Neural cell (in vitro differentiated cells): Measurements from ENCODE around the gene INPP5A. TPM values are rescaled to one million over a fixed set of nuclear protein-coding genes. Genes with fewer than 3 reads are reported as not detected.

Source experiments
- H2AFZ ChIP-seq: fragments of 200-600, 300-800 bp; sonication (generic), shearing (Covaris generic); 2 replicates; pipeline ENCODE4 v1.6.0; 2014; ENCODE audit warnings: low read depth, mild to moderate bottlenecking, antibody characterized with exemption, low read length, moderate library complexity
- H3F3A ChIP-seq: fragments of 200-600 bp; shearing (Covaris generic); 2 replicates; pipeline ENCODE4 v1.6.1; 2016; ENCODE audit warnings: mild to moderate bottlenecking, moderate library complexity, mixed read lengths, antibody characterized with exemption, low read length; ENCODE audit not compliant: insufficient read depth, poor library complexity, severe bottlenecking
- H3K27ac ChIP-seq: fragments of 200-600, 300-800 bp; sonication (generic), shearing (Covaris generic); 2 replicates; pipeline ENCODE4 v1.5.1; 2014; ENCODE audit warnings: mild to moderate bottlenecking, low read length, moderate library complexity
- H3K27me3 ChIP-seq: fragments of 300-800, 200-600 bp; sonication (generic), shearing (Covaris generic); 2 replicates; pipeline ENCODE4 v1.6.0; 2014; ENCODE audit warnings: mild to moderate bottlenecking, low read depth, low read length, moderate library complexity; ENCODE audit not compliant: insufficient read depth
- H3K36me3 ChIP-seq: fragments of 300-800, 200-600 bp; sonication (generic), shearing (Covaris generic); 2 replicates; pipeline ENCODE4 v1.5.1; 2014; ENCODE audit warnings: mild to moderate bottlenecking, antibody characterized with exemption, low read length, moderate library complexity; ENCODE audit not compliant: insufficient read depth
- H3K4me2 ChIP-seq: fragments of 300-800, 200-600 bp; sonication (generic), shearing (Covaris generic); 2 replicates; pipeline ENCODE4 v1.6.0; 2014; ENCODE audit warnings: mild to moderate bottlenecking, low read length
- H3K4me3 ChIP-seq: fragments of 300-800, 200-600 bp; sonication (generic), shearing (Covaris generic); 2 replicates; pipeline ENCODE4 v1.5.1; 2014; ENCODE audit warnings: mild to moderate bottlenecking, low read length, moderate library complexity
- H3K79me2 ChIP-seq: fragments of 200-600 bp; shearing (Covaris generic); replicated peaks from 2 replicates; pipeline ENCODE4 v1.6.0; 2014; ENCODE audit warnings: mild to moderate bottlenecking, low read length, moderate library complexity; ENCODE audit not compliant: insufficient read depth
- H3K9ac ChIP-seq: fragments of 300-800, 200-600 bp; sonication (generic), shearing (Covaris generic); 2 replicates; pipeline ENCODE4 v1.6.1; 2016; ENCODE audit warnings: mild to moderate bottlenecking, low read length, mixed read lengths
- H3K9me2 ChIP-seq: fragments of 200-600 bp; shearing (Covaris generic); 2 replicates; pipeline ENCODE4 v1.6.1; 2016; ENCODE audit warnings: mild to moderate bottlenecking, low read length, mixed read lengths; ENCODE audit not compliant: insufficient read depth
- H3K9me3 ChIP-seq: fragments of 200-600, 300-800 bp; sonication (generic), shearing (Covaris generic); 2 replicates; pipeline ENCODE4 v1.6.1; 2016; ENCODE audit warnings: mild to moderate bottlenecking, mixed run types, low read length, moderate library complexity, mixed read lengths
- H4K20me1 ChIP-seq: fragments of 200-600 bp; shearing (Covaris generic); 2 replicates; pipeline ENCODE4 v1.6.1; 2016; ENCODE audit warnings: mild to moderate bottlenecking, mixed run types; ENCODE audit not compliant: insufficient read depth
- EP300 ChIP-seq: fragments of 450-650 bp; conservative IDR thresholded peaks from 2 replicates; pipeline ENCODE4 v1.6.1; 2014; ENCODE audit warnings: antibody characterized with exemption, mild to moderate bottlenecking, moderate library complexity; ENCODE audit not compliant: poor library complexity, severe bottlenecking
- EZH2 ChIP-seq: fragments of 200-600, 300-800 bp; shearing (Covaris generic), sonication (generic); IDR thresholded peaks from 2 replicates; pipeline ENCODE4 v1.6.1; 2014; ENCODE audit warnings: antibody characterized with exemption, low read length, borderline replicate concordance, mild to moderate bottlenecking; ENCODE audit not compliant: insufficient read depth, poor library complexity, severe bottlenecking
- MXI1 ChIP-seq: fragments of 450-650 bp; conservative IDR thresholded peaks from 2 replicates; pipeline ENCODE4 v1.6.1; 2014; ENCODE audit warnings: antibody characterized with exemption, mild to moderate bottlenecking; ENCODE audit not compliant: poor library complexity, severe bottlenecking
- POLR2AphosphoS5 ChIP-seq: IDR thresholded peaks from 2 replicates; pipeline ENCODE4 v1.6.1; 2012
- RAD21 ChIP-seq: fragments of 450-650 bp; conservative IDR thresholded peaks from 2 replicates; pipeline ENCODE4 v1.6.1; 2014; ENCODE audit warnings: antibody characterized with exemption, mild to moderate bottlenecking, moderate library complexity
- SMC3 ChIP-seq: fragments of 450-650 bp; conservative IDR thresholded peaks from 2 replicates; pipeline ENCODE4 v1.6.1; 2014; ENCODE audit warnings: antibody characterized with exemption, mild to moderate bottlenecking, moderate library complexity; ENCODE audit not compliant: poor library complexity
- TAF1 ChIP-seq: IDR thresholded peaks from 2 replicates; pipeline ENCODE4 v1.6.1; 2012; ENCODE audit warnings: low read depth
- polyA plus RNA-seq: library from polyadenylated mRNA; depleted of rRNA; stranded (reverse); fragments of >200 nt; gene quantifications from 2 replicates; pipeline ENCODE4 v1.2.3, GENCODE V29; 2014
- TF ChIP-seq, protein P1 (sequence below): IDR thresholded peaks from 2 replicates; pipeline ENCODE4 v1.6.1; 2012; ENCODE audit warnings: borderline replicate concordance
- TF ChIP-seq, protein P2 (sequence below): fragments of 450-650 bp; IDR thresholded peaks from 2 replicates; pipeline ENCODE4 v1.5.1; 2014; ENCODE audit warnings: antibody characterized with exemption, mild to moderate bottlenecking, moderate library complexity; ENCODE audit not compliant: poor library complexity, severe bottlenecking

Gene INPP5A
- polyA plus RNA-seq, 1 donor from 2014 or later = 48.8 TPM

DNA sequence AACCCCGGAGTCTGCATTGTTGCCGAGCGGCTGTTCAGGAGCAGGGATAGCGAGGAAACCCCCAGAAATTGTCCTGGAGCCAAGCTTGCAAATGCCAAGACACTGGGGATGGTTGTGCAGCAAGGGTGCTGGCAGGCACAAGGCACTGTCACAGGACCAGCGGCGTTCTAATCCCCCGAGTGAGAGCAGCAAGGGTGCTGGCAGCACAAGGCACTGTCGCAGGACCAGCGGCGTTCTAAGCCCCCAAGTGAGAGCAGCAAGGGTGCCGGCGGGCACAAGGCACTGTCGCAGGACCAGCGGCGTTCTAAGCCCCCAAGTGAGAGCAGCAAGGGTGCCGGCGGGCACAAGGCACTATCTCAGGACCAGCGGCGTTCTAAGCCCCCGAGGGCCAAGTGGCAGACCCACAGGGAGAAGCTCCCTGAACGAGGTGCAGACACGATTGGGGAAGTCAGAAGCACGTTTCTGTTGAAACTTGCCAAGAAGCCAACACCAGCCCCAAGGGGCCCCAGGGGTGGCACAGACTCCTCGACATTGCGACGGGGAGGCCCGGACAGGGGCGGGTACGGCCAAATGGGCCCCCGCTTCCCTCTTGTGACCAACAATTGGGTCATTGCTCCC lies 40.4 kb upstream of the INPP5A start:
- Histone ChIP-seq H4K20me1 (no peaks in the 10 kb centered on the region), H3K79me2 (no peaks in the 10 kb centered on the region), H3K9ac (no peak overlapping the region), H3K27ac (no peak overlapping the region), H3K4me3 (no peak overlapping the region), H3K36me3 (no peaks in the 10 kb centered on the region), H3F3A (no peaks in the 10 kb centered on the region), H3K27me3 (no peaks in the 10 kb centered on the region), H3K4me2 (no peak overlapping the region), H2AFZ (no peak overlapping the region), H3K9me2 (no peaks in the 10 kb centered on the region), H3K9me3 (no peaks in the 10 kb centered on the region)
- no peak for TF ChIP-seq MXI1
- TF ChIP-seq RAD21 = no peak
- TF ChIP-seq, protein P1, sequence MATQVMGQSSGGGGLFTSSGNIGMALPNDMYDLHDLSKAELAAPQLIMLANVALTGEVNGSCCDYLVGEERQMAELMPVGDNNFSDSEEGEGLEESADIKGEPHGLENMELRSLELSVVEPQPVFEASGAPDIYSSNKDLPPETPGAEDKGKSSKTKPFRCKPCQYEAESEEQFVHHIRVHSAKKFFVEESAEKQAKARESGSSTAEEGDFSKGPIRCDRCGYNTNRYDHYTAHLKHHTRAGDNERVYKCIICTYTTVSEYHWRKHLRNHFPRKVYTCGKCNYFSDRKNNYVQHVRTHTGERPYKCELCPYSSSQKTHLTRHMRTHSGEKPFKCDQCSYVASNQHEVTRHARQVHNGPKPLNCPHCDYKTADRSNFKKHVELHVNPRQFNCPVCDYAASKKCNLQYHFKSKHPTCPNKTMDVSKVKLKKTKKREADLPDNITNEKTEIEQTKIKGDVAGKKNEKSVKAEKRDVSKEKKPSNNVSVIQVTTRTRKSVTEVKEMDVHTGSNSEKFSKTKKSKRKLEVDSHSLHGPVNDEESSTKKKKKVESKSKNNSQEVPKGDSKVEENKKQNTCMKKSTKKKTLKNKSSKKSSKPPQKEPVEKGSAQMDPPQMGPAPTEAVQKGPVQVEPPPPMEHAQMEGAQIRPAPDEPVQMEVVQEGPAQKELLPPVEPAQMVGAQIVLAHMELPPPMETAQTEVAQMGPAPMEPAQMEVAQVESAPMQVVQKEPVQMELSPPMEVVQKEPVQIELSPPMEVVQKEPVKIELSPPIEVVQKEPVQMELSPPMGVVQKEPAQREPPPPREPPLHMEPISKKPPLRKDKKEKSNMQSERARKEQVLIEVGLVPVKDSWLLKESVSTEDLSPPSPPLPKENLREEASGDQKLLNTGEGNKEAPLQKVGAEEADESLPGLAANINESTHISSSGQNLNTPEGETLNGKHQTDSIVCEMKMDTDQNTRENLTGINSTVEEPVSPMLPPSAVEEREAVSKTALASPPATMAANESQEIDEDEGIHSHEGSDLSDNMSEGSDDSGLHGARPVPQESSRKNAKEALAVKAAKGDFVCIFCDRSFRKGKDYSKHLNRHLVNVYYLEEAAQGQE = no peak
- TF ChIP-seq SMC3 = no peak
- no peak for TF ChIP-seq EP300
- TF ChIP-seq POLR2AphosphoS5 = no peak
- TF ChIP-seq, protein P2, sequence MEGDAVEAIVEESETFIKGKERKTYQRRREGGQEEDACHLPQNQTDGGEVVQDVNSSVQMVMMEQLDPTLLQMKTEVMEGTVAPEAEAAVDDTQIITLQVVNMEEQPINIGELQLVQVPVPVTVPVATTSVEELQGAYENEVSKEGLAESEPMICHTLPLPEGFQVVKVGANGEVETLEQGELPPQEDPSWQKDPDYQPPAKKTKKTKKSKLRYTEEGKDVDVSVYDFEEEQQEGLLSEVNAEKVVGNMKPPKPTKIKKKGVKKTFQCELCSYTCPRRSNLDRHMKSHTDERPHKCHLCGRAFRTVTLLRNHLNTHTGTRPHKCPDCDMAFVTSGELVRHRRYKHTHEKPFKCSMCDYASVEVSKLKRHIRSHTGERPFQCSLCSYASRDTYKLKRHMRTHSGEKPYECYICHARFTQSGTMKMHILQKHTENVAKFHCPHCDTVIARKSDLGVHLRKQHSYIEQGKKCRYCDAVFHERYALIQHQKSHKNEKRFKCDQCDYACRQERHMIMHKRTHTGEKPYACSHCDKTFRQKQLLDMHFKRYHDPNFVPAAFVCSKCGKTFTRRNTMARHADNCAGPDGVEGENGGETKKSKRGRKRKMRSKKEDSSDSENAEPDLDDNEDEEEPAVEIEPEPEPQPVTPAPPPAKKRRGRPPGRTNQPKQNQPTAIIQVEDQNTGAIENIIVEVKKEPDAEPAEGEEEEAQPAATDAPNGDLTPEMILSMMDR = no peak
- no peak for TF ChIP-seq EZH2
- TF ChIP-seq TAF1 = no peak

DNA sequence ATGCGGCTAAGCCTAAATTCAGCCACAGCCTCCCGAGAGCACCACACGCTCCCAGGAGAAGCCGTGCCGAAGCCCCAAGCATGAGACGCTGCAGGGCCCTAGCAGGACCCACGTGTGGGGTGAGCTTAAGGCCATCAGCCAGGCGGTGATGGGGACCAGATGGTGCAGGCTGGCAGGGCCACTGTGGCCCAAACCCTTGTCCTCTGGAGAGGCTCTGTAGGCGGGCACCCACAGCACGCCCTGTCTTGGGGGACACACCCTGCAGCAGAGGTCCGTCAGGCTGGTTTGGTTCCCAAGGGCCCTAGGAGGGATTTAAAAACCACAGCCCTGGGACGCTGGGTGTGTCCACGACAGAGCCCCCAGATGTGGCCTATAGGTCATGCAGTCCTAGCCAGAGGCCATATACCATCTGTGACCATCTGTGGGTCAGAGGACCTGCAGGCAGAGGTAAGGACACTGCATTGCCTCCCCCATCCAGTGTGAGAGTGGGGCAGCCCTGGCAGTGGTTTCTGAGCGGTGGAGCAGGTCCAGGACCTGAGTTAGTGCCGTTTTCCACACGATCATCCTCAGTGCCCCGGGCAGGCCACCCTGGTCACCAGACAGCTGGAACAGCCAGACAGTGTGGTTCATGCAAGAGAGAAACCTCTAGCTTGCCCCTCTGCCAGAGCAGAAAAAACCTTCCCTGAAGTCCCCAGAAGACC lies 39.6 kb upstream of the INPP5A start:
- no peaks in the 10 kb centered on the region for H3F3A ChIP-seq
- H3K4me2 ChIP-seq = no peak overlapping the region
- H2AFZ ChIP-seq = no peak overlapping the region
- no peaks in the 10 kb centered on the region for H3K27me3 ChIP-seq
- no peak overlapping the region for H3K9ac ChIP-seq
- H3K79me2 ChIP-seq = no peaks in the 10 kb centered on the region
- H4K20me1 ChIP-seq = no peaks in the 10 kb centered on the region
- no peaks in the 10 kb centered on the region for H3K9me2 ChIP-seq
- no peak overlapping the region for H3K4me3 ChIP-seq
- no peaks in the 10 kb centered on the region for H3K36me3 ChIP-seq
- TF ChIP-seq MXI1 (no peak), POLR2AphosphoS5 (no peak), RAD21 (no peak), SMC3 (no peak), EP300 (no peak), TAF1 (no peak), EZH2 (no peak)
- TF ChIP-seq, protein P2 = no peak
- TF ChIP-seq, protein P1 = no peak
- no peak overlapping the region for H3K27ac ChIP-seq
- H3K9me3 ChIP-seq = no peaks in the 10 kb centered on the region
